Tibial nerve (tissue), 3 donors: ENCODE data around the gene LARP7.
"Not testable (repeated sequence)": the region's sequence is repeated elsewhere in the genome, so short reads cannot be mapped to it uniquely, and the experiment has no call there.

ENCODE experiments used
- POLR2A ChIP-seq, 2 donors: fragments of 450-650 bp; IDR thresholded peaks; one replicate each; pipeline ENCODE4 v1.6.1; 2017; ENCODE audit warnings: antibody characterized with exemption in 2 of 2, mild to moderate bottlenecking in 2 of 2, moderate library complexity in 2 of 2
- TF ChIP-seq, protein P1 (sequence below), 5 experiments: fragments of 200-600 bp in 3 of 5; fragments of 450-650 bp in 2 of 5; sonication (generic) in 3 of 5; IDR thresholded peaks; one replicate each; pipeline ENCODE4 v1.5.1; 2016 to 2019; ENCODE audit warnings: antibody characterized with exemption in 5 of 5, mild to moderate bottlenecking in 3 of 5, moderate library complexity in 2 of 5

DNA sequence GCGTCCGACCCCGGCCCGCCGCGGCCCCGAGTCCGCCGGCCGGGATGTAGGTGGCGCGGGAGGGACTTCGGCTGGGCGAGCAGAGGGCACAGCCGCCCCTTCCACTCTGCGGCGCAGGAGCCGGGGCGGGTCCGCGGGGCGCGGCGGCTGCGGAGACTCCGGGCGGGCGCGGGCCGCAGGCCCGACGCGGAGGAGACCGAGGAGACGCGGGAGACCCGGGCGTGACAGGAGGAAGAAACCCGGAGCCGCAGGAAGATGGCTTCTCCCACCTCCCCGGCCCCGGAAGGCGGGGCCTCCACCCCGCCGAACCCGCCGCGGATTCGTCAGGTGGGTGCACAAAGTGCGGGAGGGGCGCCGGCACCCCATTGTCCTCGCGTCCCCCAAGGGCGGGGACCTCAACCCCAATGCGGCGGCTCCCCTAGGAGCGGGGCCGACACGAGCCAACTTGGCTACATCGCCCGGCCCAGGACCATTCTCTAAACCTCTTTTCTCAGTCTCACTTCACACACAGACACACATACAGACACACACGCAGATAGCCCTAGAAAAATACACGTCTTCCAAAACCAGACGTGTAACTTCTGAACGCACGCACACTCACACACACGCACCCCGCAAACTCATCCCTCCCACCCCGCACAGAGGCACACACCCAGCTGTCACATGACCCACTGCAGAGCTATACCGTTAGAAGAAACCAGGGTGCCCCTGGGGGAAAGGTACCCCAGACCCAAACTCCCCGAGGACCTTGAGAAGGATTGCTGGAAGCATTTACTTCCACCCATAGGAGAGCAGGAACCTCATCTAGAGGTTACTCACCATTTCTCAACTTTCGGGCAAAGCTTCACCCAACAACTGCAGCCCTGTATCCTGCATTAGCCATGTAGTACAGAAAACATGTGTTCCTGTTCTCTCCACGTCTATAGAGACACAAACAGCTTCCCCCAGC lies 69.2 kb downstream of the LARP7 start:
- TF ChIP-seq POLR2A (IDR thresholded peaks at IDR 0.05) = not testable (repeated sequence)
- TF ChIP-seq, protein P1, sequence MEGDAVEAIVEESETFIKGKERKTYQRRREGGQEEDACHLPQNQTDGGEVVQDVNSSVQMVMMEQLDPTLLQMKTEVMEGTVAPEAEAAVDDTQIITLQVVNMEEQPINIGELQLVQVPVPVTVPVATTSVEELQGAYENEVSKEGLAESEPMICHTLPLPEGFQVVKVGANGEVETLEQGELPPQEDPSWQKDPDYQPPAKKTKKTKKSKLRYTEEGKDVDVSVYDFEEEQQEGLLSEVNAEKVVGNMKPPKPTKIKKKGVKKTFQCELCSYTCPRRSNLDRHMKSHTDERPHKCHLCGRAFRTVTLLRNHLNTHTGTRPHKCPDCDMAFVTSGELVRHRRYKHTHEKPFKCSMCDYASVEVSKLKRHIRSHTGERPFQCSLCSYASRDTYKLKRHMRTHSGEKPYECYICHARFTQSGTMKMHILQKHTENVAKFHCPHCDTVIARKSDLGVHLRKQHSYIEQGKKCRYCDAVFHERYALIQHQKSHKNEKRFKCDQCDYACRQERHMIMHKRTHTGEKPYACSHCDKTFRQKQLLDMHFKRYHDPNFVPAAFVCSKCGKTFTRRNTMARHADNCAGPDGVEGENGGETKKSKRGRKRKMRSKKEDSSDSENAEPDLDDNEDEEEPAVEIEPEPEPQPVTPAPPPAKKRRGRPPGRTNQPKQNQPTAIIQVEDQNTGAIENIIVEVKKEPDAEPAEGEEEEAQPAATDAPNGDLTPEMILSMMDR (IDR thresholded peaks at IDR 0.05) = not testable (repeated sequence)
